ENCODE measurements around the gene ZFAND3. TPM values are rescaled to one million over a fixed set of nuclear protein-coding genes. Genes with fewer than 3 reads are reported as not detected.

The ZFAND3 gene
- total and polyA plus RNA-seq, 9 donors, result 16.6 to 220 (median 51.9) TPM

DNA sequence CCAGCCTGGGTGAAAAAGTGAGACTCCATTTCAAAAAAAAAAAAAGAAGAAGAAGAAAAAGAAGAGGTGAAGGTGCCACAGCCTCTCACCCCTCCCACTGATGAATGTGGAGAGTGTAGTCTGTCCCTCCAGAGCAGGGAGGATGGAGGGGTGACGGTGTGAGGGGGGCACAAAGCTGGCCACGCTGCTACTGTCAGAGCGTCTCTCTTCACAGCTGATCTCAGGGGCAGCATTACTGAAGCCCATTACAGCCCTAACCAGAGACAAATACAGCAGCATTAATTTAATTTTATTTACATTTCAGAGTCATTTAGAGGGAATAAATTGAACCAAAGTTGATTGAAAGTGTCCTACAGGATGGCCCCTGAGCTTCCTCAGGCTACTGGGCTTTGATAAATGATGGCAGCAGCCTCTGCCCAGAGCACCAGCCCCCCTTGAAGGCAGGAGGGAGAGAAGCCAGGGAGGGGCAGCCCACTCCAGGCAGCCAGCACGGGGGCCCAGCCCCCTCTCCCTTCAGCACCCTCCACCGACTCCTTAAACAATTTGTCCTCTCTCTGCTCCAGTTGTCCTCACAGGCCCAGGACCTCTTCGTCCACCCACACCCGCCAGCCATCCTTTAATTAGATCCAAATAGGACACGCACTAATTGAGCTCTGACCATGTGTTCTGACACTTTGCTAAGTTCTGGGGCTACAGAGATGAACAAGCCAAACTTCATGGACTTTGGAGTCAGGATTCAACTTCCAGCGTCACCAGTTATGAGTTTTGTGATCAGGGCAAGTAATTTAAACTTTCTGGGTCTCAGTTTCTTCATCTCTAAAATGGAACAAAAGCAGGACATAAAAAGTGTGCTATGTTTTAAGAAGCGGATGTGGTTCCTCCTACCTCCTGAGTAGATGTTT is 18.6 kb upstream of the ZFAND3 start:
- intact Hi-C loops (cut with DNase I), result no loop called here
- H3K9me3 ChIP-seq, result no peaks in the 10 kb centered on the region
- DNase-seq, result no peak
- no peak overlapping the region for H3K4me3 ChIP-seq
- H3K27ac ChIP-seq, result no peak overlapping the region
- no peaks in the 10 kb centered on the region for H3K27me3 ChIP-seq
- H3K4me1 ChIP-seq (ENCODE audit: insufficient read depth), result no peaks in the 10 kb centered on the region
- no peak for TF ChIP-seq POLR2A (IDR thresholded peaks at IDR 0.05)
- TF ChIP-seq, protein P1, sequence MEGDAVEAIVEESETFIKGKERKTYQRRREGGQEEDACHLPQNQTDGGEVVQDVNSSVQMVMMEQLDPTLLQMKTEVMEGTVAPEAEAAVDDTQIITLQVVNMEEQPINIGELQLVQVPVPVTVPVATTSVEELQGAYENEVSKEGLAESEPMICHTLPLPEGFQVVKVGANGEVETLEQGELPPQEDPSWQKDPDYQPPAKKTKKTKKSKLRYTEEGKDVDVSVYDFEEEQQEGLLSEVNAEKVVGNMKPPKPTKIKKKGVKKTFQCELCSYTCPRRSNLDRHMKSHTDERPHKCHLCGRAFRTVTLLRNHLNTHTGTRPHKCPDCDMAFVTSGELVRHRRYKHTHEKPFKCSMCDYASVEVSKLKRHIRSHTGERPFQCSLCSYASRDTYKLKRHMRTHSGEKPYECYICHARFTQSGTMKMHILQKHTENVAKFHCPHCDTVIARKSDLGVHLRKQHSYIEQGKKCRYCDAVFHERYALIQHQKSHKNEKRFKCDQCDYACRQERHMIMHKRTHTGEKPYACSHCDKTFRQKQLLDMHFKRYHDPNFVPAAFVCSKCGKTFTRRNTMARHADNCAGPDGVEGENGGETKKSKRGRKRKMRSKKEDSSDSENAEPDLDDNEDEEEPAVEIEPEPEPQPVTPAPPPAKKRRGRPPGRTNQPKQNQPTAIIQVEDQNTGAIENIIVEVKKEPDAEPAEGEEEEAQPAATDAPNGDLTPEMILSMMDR (IDR thresholded peaks at IDR 0.05), result no peak
- TF ChIP-seq EP300 (IDR thresholded peaks at IDR 0.05), result no peak
- no peaks in the 10 kb centered on the region for H3K36me3 ChIP-seq
- WGBS, 3 donors, result 64 to 86% (median 73%) methylated on average over 10 of the region's 10 CpGs

DNA sequence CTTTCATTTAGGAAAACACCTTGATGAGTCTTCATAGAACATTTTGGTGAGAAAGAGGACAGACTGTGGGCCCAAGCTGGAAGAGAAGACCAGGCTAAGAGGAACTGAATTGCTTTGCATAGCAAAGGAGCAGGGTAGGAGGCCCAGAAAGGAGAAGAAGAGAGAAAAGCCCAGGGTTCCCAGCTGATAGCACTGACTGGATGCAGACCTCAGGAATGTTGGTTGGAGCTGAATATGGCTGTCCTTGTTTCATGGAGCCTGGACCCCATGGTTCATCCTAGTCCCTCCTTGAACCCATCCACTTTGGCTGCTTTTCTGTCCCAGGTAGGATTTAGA is 18.0 kb upstream of the ZFAND3 start:
- intact Hi-C loops (cut with DNase I), result no loop called here
- H3K4me1 ChIP-seq (ENCODE audit: insufficient read depth), result no peaks in the 10 kb centered on the region
- TF ChIP-seq, protein P1 (IDR thresholded peaks at IDR 0.05), result no peak
- no peak for TF ChIP-seq EP300 (IDR thresholded peaks at IDR 0.05)
- TF ChIP-seq POLR2A (IDR thresholded peaks at IDR 0.05), result no peak
- H3K36me3 ChIP-seq, result no peaks in the 10 kb centered on the region
- no peak overlapping the region for H3K4me3 ChIP-seq
- no peak for DNase-seq
- H3K27me3 ChIP-seq, result no peaks in the 10 kb centered on the region
- no peak overlapping the region for H3K27ac ChIP-seq
- no peaks in the 10 kb centered on the region for H3K9me3 ChIP-seq

DNA sequence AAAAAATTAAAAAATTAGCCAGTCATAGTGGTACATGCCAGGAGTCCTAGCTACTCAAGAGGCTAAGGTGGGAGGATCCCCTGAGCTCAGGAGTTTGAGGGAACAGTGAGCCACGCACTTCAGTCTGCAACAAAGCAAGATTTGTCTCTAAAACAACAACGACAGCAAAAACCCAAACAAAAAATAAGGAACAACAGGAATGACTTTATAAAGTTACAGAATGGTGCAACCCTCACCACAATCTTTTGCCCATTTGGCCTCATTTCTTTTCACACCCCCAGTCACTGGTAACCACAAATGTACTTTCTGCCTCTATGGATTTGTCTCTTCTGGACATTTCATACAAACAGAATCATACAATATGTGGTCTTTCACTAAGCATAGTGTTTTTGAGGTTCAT is 16.7 kb upstream of the ZFAND3 start:
- Histone ChIP-seq H3K36me3 (no peaks in the 10 kb centered on the region), H3K4me3 (no peak overlapping the region), H3K27me3 (no peaks in the 10 kb centered on the region), H3K9me3 (no peaks in the 10 kb centered on the region), H3K27ac (no peak overlapping the region), H3K4me1 (ENCODE audit: insufficient read depth) (peaks cover under 1% of the 10 kb centered on the region)
- intact Hi-C loops (cut with DNase I), result no loop called here
- no peak for TF ChIP-seq EP300 (IDR thresholded peaks at IDR 0.05)
- TF ChIP-seq, protein P1 (IDR thresholded peaks at IDR 0.05), result no peak
- TF ChIP-seq POLR2A (IDR thresholded peaks at IDR 0.05), result no peak
- 69 to 80% (median 75%) methylated on average over 2 of the region's 2 CpGs for WGBS, 3 donors
- DNase-seq, result no peak

DNA sequence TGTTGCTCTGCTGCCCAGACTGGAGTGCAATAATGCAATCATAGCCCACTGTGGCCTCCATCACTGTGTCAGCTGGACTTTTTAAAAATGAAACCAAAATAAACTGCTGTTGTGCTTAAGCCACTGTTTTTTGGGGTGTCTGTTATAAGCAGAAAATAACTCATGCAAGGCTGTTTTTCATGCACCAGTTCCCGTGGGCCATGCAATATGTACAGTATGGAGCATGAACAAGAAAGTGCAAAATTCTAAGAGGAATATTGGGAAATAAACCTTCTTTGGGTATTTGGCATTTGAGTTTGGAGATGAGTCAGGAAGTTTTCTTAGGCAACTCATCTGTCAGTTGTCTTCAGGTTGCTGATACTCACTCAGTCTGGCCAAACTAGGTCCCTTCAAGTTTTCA is 14.9 kb upstream of the ZFAND3 start:
- 59 to 76% (median 62%) methylated on average over 1 of the region's 1 CpG for WGBS, 3 donors
- intact Hi-C loops (cut with DNase I), result no loop called here
- TF ChIP-seq, protein P1 (IDR thresholded peaks at IDR 0.05), result no peak
- no peak for TF ChIP-seq EP300 (IDR thresholded peaks at IDR 0.05)
- no peak for TF ChIP-seq POLR2A (IDR thresholded peaks at IDR 0.05)

More for the DNA sequence above, 14.9 kb upstream of the ZFAND3 start:
- no peaks in the 10 kb centered on the region for H3K27me3 ChIP-seq
- no peaks in the 10 kb centered on the region for H3K9me3 ChIP-seq
- no peak overlapping the region for H3K4me3 ChIP-seq
- no peaks in the 10 kb centered on the region for H3K36me3 ChIP-seq
- H3K27ac ChIP-seq, result no peak overlapping the region
- DNase-seq, result no peak
- H3K4me1 ChIP-seq (ENCODE audit: insufficient read depth), result peaks cover 4% of the 10 kb centered on the region
